AG04450 (cell line): Measurements from ENCODE around the gene RPH3AL. TPM values are rescaled to one million over a fixed set of nuclear protein-coding genes. Genes with fewer than 3 reads are reported as not detected.
"Not testable (repeated sequence)": the region's sequence is repeated elsewhere in the genome, so short reads cannot be mapped to it uniquely, and the experiment has no call there.

Source experiments
- CTCF ChIA-PET: fragments of 300-600, 350-600 bp; formaldehyde crosslinking; extraction: SDS; loops from one replicate; lab custom pipeline; 2022; ENCODE audit warnings: antibody characterized with exemption, inconsistent platforms; lab: Charles Lee
- POLR2A ChIA-PET: fragments of 350-600 bp; formaldehyde crosslinking; extraction: SDS; loops from one replicate; lab custom pipeline; 2021; ENCODE audit warnings: antibody characterized with exemption, inconsistent platforms; lab: Yijun Ruan, JAX
- DNase-seq: peaks from one replicate; pipeline ENCODE4 v3.0.0-alpha.2; 2011; ENCODE audit warnings: low read depth, low spot score
- H3K27ac ChIP-seq: one replicate; pipeline ENCODE4 v1.5.1; 2012; ENCODE audit warnings: low read depth, low read length, control low read depth
- H3K27me3 ChIP-seq: one replicate; pipeline ENCODE4 v1.6.0; 2012; ENCODE audit warnings: low read length; ENCODE audit not compliant: control insufficient read depth, insufficient read depth
- H3K4me3 ChIP-seq: 2 replicates; pipeline ENCODE4 v1.5.1; 2011; ENCODE audit warnings: mild to moderate bottlenecking, low read depth, low read length, control low read depth
- H3K9me3 ChIP-seq: 2 replicates; pipeline ENCODE4 v1.5.1; 2012; ENCODE audit warnings: low read length; ENCODE audit not compliant: control insufficient read depth, insufficient read depth
- polyA plus RNA-seq: library from polyadenylated mRNA; depleted of rRNA; stranded (reverse); fragments of >200 nt; gene quantifications from 2 replicates; pipeline ENCODE4 v1.2.3, GENCODE V29; 2011
- TF ChIP-seq, protein P1 (sequence below): IDR thresholded peaks from 2 replicates; pipeline ENCODE4 v1.5.1; 2011; ENCODE audit warnings: low read depth, low read length, control low read depth, inconsistent platforms

The RPH3AL gene
- polyA plus RNA-seq, 1 experiment: 1.3 TPM

- H3K27me3 ChIP-seq: peaks cover 14% of the 10 kb centered on the region
- CTCF ChIA-PET: no interaction called here
- no peak overlapping the region for H3K4me3 ChIP-seq
- TF ChIP-seq, protein P1, sequence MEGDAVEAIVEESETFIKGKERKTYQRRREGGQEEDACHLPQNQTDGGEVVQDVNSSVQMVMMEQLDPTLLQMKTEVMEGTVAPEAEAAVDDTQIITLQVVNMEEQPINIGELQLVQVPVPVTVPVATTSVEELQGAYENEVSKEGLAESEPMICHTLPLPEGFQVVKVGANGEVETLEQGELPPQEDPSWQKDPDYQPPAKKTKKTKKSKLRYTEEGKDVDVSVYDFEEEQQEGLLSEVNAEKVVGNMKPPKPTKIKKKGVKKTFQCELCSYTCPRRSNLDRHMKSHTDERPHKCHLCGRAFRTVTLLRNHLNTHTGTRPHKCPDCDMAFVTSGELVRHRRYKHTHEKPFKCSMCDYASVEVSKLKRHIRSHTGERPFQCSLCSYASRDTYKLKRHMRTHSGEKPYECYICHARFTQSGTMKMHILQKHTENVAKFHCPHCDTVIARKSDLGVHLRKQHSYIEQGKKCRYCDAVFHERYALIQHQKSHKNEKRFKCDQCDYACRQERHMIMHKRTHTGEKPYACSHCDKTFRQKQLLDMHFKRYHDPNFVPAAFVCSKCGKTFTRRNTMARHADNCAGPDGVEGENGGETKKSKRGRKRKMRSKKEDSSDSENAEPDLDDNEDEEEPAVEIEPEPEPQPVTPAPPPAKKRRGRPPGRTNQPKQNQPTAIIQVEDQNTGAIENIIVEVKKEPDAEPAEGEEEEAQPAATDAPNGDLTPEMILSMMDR: no peak
- H3K9me3 ChIP-seq: no peaks in the 10 kb centered on the region; the same call in 1 of the 2 replicates
- DNase-seq: no peak
- POLR2A ChIA-PET: no interaction called here
- no peak overlapping the region for H3K27ac ChIP-seq
Observed at GRCh38 chr17:372157-373152, 19.8 kb upstream of the RPH3AL start.

GRCh38 chr17:371583-371982, 19.0 kb upstream of the RPH3AL start:
- CTCF ChIA-PET: no interaction called here
- POLR2A ChIA-PET: no interaction called here
- Histone ChIP-seq H3K9me3 (no peaks in the 10 kb centered on the region; the same call in 1 of the 2 replicates), H3K27me3 (peaks cover 11% of the 10 kb centered on the region), H3K27ac (no peak overlapping the region), H3K4me3 (no peak overlapping the region)
- no peak for DNase-seq
- TF ChIP-seq, protein P1: no peak

DNA sequence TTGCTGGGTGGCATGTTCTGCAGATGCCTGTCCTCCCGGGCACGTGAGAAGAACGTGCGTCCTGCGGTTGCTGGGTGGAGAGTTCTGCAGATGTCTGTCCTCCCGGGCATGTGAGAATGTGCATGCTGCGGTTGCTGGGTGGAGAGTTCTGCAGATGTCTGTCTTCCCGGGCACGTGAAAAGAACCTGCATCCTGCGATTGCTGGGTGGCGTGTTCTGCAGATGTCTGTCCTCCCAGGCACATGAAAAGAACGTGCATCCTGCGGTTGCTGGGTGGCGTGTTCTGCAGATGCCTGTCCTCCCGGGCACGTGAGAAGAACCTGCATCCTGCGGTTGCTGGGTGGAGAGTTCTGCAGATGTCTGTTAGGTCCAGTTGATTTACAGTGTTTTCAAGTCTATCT, 15.0 kb upstream of the RPH3AL start:
- H3K4me3 ChIP-seq, CTCF ChIA-PET, H3K9me3 ChIP-seq, H3K27me3 ChIP-seq, H3K27ac ChIP-seq, POLR2A ChIA-PET, DNase-seq: not testable (repeated sequence)

DNA sequence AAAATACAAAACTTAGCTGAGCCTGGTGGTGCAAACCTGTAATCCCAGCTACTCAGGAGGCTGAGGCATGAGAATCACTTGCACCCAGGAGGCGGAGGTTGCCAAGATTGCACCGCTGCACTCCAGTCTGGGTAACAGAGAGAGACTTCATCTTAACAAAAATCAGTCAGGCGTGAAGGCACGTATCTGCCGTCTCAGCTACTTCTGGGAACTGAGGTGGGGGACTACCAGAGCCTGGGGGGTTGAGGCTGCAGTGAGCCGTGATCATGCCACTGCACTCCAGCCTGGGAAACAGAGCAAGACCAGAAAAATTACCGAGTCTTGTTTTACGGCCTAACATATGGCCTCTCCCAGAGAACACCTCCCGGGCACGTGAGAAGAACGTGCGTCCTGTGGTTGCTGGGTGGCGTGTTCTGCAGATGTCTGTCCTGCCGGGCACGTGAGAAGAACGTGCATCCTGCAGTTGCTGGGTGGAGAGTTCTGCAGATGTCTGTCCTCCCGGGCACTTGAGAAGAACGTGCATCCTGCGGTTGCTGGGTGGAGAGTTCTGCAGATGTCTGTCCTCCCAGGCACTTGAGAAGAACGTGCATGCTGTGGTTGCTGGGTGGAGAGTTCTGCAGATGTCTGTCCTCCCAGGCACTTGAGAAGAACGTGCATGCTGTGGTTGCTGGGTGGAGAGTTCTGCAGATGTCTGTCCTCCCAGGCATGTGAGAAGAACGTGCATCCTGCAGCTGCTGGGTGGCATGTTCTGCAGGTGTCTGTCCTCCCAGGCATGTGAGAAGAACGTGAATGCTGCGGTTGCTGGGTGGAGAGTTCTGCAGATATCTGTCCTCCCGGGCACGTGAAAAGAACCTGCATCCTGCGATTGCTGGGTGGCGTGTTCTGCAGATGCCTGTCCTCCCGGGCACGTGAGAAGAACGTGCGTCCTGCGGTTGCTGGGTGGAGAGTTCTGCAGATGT, 14.3 kb upstream of the RPH3AL start:
- H3K27me3 ChIP-seq, CTCF ChIA-PET, H3K27ac ChIP-seq, DNase-seq, H3K4me3 ChIP-seq, POLR2A ChIA-PET, H3K9me3 ChIP-seq: not testable (repeated sequence)

DNA sequence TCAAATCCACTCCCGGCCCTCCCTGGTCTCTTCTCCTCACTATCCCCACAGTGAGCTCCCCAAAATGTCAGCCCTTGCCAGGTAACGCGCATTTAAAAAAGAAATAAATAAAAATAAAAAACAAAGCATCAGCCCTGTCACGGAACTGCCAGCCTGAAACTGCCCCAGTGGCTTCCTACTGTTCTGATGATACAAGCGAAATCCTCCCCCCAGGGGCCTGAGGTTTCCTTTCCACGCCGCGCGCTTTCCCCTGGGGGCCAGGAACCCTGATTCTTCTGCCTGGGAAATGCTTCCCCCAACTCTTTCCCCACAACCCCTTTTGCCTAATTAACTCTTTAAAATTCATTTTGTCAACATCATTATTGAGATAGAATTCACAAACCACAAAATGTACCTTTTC, 12.2 kb upstream of the RPH3AL start:
- ChIA-PET POLR2A (no interaction called here), CTCF (no interaction called here)
- no peaks in the 10 kb centered on the region for H3K27me3 ChIP-seq
- peaks cover 3% of the 10 kb centered on the region; the same call in 1 of the 2 replicates for H3K9me3 ChIP-seq
- TF ChIP-seq, protein P1: no peak
- DNase-seq: no peak
- H3K4me3 ChIP-seq: no peak overlapping the region
- H3K27ac ChIP-seq: no peak overlapping the region
